AG04449 (cell line): ENCODE measurements around the gene ZNF346.
"Not testable (repeated sequence)": the region's sequence is repeated elsewhere in the genome, so short reads cannot be mapped to it uniquely, and the experiment has no call there.

Experiments used
- CTCF ChIA-PET: fragments of 350-600 bp; formaldehyde crosslinking; extraction: SDS; loops from one replicate; lab custom pipeline; 2021; ENCODE audit warnings: antibody characterized with exemption; lab: Yijun Ruan, JAX
- POLR2A ChIA-PET: fragments of 400-600, 350-600 bp; formaldehyde crosslinking; extraction: SDS; loops from one replicate; lab custom pipeline; 2020; ENCODE audit warnings: antibody characterized with exemption, inconsistent platforms; lab: Yijun Ruan, JAX
- DNase-seq: peaks from one replicate; pipeline ENCODE4 v3.0.0-alpha.2; 2010; ENCODE audit warnings: low read depth, low spot score
- H3K4me3 ChIP-seq: 2 replicates; pipeline ENCODE4 v1.5.1; 2011; ENCODE audit warnings: low read depth, mild to moderate bottlenecking, control low read depth, low read length
- TF ChIP-seq, protein P1 (sequence below): IDR thresholded peaks from one replicate; pipeline ENCODE4 v1.5.1; 2011; ENCODE audit warnings: mild to moderate bottlenecking, moderate library complexity, low read length, control low read depth, inconsistent platforms; ENCODE audit not compliant: insufficient read depth; ENCODE audit errors: missing control alignments

The ZNF346 gene

DNA sequence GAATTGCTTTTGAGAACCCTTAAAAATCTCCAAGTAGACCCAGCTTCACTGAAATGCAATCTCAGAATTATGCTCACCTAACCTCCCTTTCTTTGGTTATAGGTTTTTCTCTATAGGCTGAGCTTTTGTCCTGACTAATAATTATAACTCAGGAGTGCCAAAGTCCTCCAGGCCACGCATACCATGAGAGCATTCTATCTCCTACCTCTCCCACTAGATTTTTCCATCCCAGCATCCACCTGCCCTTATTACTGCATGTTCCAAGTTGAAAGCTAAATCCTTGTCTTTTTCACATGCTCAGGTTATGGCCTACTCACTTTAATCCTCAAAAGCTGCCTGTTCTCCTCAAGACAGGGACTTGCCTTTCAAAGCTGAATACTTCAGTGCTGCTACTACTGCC, 22.1 kb downstream of the ZNF346 start:
- POLR2A ChIA-PET = no interaction called here

DNA sequence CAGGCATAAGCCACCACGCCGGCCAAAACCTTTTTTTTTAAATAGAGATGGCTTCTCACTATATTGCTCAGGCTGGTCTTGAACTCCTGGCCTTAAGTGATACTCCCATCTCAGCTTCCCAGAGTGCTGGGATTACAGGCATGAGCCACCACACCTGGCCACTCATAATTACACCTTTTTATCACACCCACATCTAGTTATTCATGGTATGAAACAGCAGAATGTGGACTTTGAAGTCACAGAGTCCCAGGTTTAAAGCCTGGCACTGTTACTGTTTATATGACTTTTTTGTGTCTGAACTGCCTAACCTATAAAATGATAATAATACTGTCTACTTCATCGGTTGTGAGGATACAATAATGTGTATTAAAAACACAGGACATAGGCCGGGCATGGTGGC, 23.1 kb downstream of the ZNF346 start:
- no peak for DNase-seq
- TF ChIP-seq, protein P1, sequence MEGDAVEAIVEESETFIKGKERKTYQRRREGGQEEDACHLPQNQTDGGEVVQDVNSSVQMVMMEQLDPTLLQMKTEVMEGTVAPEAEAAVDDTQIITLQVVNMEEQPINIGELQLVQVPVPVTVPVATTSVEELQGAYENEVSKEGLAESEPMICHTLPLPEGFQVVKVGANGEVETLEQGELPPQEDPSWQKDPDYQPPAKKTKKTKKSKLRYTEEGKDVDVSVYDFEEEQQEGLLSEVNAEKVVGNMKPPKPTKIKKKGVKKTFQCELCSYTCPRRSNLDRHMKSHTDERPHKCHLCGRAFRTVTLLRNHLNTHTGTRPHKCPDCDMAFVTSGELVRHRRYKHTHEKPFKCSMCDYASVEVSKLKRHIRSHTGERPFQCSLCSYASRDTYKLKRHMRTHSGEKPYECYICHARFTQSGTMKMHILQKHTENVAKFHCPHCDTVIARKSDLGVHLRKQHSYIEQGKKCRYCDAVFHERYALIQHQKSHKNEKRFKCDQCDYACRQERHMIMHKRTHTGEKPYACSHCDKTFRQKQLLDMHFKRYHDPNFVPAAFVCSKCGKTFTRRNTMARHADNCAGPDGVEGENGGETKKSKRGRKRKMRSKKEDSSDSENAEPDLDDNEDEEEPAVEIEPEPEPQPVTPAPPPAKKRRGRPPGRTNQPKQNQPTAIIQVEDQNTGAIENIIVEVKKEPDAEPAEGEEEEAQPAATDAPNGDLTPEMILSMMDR = no peak
- ChIA-PET POLR2A (no interaction called here), CTCF (interaction anchor here (3.3 kb wide), 1 partner anchor 26 kb away, joined by 16 read pairs; no protein-coding TSS in a partner anchor)
- H3K4me3 ChIP-seq = no peak overlapping the region

More for the DNA sequence above, 22.1 kb downstream of the ZNF346 start:
- H3K4me3 ChIP-seq = no peak overlapping the region
- CTCF ChIA-PET = interaction anchor here (3.3 kb wide), 1 partner anchor 27 kb away, joined by 16 read pairs; no protein-coding TSS in a partner anchor
- TF ChIP-seq, protein P1 = no peak
- no peak for DNase-seq

DNA sequence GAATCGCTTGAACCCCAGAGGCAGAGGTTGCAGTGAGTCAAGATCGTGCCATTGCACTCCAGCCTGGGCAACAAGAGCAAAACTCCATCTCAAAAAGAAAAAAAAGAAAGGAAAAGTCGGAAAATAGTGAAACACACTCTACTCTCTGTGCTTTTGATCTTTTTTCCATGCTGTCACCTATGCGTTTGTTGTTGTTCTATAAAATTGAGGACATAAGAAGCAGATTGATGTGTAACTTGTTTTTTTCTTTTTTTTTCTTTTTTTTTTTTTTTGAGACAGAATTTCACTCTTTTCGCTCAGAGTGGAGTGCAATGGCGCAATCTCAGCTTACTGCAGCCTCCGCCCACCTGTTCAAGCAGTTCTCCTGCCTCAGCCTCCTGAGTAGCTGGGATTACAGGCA, 26.0 kb downstream of the ZNF346 start:
- H3K4me3 ChIP-seq, DNase-seq, POLR2A ChIA-PET, CTCF ChIA-PET: not testable (repeated sequence)

DNA sequence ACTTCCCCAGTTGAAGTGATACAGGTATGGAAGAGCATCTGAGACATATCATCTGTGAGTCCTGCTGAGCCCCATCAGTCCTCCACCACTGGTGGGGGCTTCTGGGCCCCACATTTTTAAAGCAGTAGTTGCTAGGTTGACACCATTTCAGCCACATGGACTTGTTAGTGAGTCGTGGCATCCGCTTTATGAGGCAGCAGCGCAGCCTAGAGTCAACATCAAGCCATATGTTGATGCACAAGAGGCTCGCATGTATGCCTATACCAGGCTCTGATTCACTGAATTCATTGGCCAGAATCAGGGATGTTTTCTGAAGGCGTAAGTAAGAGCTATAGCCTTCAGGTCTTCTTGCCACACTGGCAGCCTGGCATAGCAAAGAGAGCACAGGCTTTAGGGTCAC, 26.8 kb downstream of the ZNF346 start:
- POLR2A ChIA-PET = no interaction called here
- CTCF ChIA-PET = no interaction called here
- TF ChIP-seq, protein P1 = no peak
- DNase-seq = no peak
- H3K4me3 ChIP-seq = no peak overlapping the region

DNA sequence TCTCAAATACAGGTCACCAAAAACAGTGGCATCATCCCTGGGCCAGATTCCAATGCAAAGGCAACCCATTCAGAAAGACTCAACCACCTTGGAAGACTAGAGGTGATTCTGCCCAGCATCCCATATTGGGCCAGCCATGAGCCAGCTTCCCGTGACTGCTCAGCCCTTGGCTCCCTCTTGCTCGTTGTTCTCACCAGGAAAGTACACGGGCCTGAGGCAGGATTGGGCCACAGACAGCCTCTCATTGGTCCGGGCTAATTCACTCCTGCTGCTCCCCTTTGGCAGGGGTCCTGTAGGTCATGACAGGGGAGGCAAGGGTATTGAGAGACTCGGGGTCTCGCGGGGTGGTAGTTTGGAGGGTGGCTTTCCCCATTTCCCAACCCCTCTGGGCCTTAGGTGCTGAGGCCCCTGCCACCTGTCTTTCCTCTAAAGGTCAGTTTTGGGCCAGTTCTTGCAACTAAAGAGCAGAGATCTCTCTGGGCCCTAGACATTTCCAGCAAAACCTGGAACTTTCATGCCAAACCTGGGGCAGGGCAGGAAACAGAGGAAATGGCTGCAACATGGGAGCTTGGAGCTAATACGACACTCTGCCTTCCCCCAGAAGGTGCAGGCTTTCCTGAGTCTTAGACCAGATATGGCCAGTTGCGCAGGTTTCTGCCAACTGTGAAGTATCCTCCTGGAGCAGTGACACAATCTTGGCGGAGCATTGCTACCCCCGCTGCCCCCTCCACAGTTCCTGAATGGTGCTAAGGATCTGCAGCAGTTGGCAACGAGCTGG, 42.2 kb downstream of the ZNF346 start:
- ChIA-PET CTCF (interaction anchor here (0.8 to 10.3 kb wide), 4 partner anchors 6 to 404 kb away, joined by 3 to 189 read pairs (median 53); partner anchors contain the start of gene FGFR4), POLR2A (interaction anchor here (0.5 kb wide), 1 partner anchor 155 kb away, joined by 3 read pairs; no protein-coding TSS in a partner anchor)
- no peak for DNase-seq
- no peak overlapping the region for H3K4me3 ChIP-seq
- TF ChIP-seq, protein P1 = no peak

DNA sequence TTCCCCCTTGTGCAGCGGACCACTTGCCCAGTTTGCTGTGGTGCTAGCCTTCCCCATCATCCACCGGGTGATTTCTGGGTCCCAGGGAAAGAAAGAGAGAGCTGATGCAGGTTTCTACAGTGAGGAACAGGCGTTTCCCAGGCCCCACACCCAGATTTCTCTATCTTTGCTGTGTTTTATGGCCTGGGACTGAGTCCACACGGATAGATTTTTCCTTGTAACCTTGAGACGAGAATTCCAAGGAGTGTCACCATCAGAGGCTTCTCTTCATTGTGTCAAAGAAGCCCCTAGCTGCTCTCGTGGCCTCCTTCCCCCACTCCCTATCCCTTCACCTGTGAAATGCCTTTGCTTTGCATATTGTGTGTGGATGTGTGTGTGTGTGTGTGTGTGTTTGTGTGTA, 43.0 kb downstream of the ZNF346 start:
- ChIA-PET CTCF (interaction anchor here (0.8 to 10.3 kb wide), 3 partner anchors 5 to 20 kb away, joined by 3 to 189 read pairs (median 103); partner anchors contain the start of gene FGFR4), POLR2A (no interaction called here)
- TF ChIP-seq, protein P1 = no peak
- H3K4me3 ChIP-seq = no peak overlapping the region
- no peak for DNase-seq
